ENCODE data around the gene ELP2. TPM values are rescaled to one million over a fixed set of nuclear protein-coding genes. Genes with fewer than 3 reads are reported as not detected.
"Not testable (repeated sequence)": the region's sequence is repeated elsewhere in the genome, so short reads cannot be mapped to it uniquely, and the experiment has no call there.

Gene ELP2
- total RNA-seq, 1 donor: 125 TPM

GRCh38 chr18:36086186-36086585 lies 43.5 kb upstream of the ELP2 start:
- no peak overlapping the region for H3K4me2 ChIP-seq (ENCODE audit: insufficient read depth, low read length)
- DNase-seq (ENCODE audit: insufficient read length, low spot score, missing footprints): no peak
- H3K27ac ChIP-seq (ENCODE audit: low read depth, low read length): no peak overlapping the region
- H2AFZ ChIP-seq (ENCODE audit: low read length): no peak overlapping the region
- TF ChIP-seq, protein P1, sequence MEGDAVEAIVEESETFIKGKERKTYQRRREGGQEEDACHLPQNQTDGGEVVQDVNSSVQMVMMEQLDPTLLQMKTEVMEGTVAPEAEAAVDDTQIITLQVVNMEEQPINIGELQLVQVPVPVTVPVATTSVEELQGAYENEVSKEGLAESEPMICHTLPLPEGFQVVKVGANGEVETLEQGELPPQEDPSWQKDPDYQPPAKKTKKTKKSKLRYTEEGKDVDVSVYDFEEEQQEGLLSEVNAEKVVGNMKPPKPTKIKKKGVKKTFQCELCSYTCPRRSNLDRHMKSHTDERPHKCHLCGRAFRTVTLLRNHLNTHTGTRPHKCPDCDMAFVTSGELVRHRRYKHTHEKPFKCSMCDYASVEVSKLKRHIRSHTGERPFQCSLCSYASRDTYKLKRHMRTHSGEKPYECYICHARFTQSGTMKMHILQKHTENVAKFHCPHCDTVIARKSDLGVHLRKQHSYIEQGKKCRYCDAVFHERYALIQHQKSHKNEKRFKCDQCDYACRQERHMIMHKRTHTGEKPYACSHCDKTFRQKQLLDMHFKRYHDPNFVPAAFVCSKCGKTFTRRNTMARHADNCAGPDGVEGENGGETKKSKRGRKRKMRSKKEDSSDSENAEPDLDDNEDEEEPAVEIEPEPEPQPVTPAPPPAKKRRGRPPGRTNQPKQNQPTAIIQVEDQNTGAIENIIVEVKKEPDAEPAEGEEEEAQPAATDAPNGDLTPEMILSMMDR (IDR thresholded peaks at IDR 0.05; ENCODE audit: extremely low read depth, low read depth, low read length): no peak
- no peaks in the 10 kb centered on the region for H3K9me3 ChIP-seq (ENCODE audit: low read depth, low read length)
- no peaks in the 10 kb centered on the region for H3K4me1 ChIP-seq (ENCODE audit: insufficient read depth, low read length)
- H3K36me3 ChIP-seq (ENCODE audit: insufficient read depth, low read length): no peaks in the 10 kb centered on the region
- no peaks in the 10 kb centered on the region for H4K20me1 ChIP-seq (ENCODE audit: insufficient read depth, low read length)
- no peaks in the 10 kb centered on the region for H3K27me3 ChIP-seq (ENCODE audit: insufficient read depth, low read length)
- no peaks in the 10 kb centered on the region for H3K79me2 ChIP-seq (ENCODE audit: insufficient read depth, low read length)
- H3K4me3 ChIP-seq (ENCODE audit: insufficient read depth, low read length): no peak overlapping the region

DNA sequence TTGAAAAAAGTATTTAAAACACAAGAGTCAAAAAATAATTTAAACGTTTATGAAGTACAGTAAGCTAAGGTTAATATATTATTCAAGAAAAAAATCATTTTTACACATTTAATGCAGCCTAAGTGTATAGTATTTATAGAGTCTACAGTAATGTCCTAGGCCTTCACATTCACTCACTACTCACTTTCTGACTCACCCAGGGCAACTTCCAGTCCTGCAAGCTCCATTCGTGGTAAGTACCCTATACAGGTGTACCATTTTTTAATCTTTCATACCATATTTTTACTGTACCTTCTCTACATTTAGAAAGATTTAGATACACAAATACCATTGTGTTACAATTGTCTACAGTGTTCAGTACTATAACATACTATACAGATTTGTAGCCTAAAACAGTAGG lies 41.4 kb upstream of the ELP2 start:
- Histone ChIP-seq H3K4me1 (ENCODE audit: insufficient read depth, low read length) (no peaks in the 10 kb centered on the region), H3K36me3 (ENCODE audit: insufficient read depth, low read length) (no peaks in the 10 kb centered on the region), H3K27ac (ENCODE audit: low read depth, low read length) (no peak overlapping the region), H3K27me3 (ENCODE audit: insufficient read depth, low read length) (no peaks in the 10 kb centered on the region), H4K20me1 (ENCODE audit: insufficient read depth, low read length) (no peaks in the 10 kb centered on the region), H3K4me3 (ENCODE audit: insufficient read depth, low read length) (no peak overlapping the region), H3K79me2 (ENCODE audit: insufficient read depth, low read length) (no peaks in the 10 kb centered on the region), H3K4me2 (ENCODE audit: insufficient read depth, low read length) (no peak overlapping the region), H3K9me3 (ENCODE audit: low read depth, low read length) (no peaks in the 10 kb centered on the region), H2AFZ (ENCODE audit: low read length) (no peak overlapping the region)
- TF ChIP-seq, protein P1 (IDR thresholded peaks at IDR 0.05; ENCODE audit: extremely low read depth, low read depth, low read length): no peak
- no peak for DNase-seq (ENCODE audit: insufficient read length, low spot score, missing footprints)

DNA sequence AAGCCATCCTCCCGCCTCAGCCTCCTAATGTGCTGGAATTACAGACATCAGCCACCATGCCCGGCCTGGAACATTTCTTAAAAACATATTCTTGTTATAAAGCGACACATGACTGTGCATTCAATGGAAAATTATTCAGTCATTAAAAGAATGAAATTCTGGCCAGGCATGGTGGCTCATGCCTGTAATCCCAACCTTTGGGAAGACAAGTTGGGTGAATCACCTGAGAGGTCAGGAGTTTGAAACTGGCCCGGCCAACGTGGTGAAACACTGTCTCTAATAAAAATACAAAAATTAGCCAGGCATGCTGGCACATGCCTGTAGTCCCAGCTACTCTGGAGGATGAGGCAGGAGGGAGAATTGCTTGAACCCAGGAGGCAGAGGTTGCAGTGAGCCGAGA lies 40.7 kb upstream of the ELP2 start:
- no peaks in the 10 kb centered on the region for H3K36me3 ChIP-seq (ENCODE audit: insufficient read depth, low read length)
- no peak for DNase-seq (ENCODE audit: insufficient read length, low spot score, missing footprints)

GRCh38 chr18:36092116-36092515 lies 37.6 kb upstream of the ELP2 start:
- H4K20me1 ChIP-seq (ENCODE audit: insufficient read depth, low read length); H3K27ac ChIP-seq (ENCODE audit: low read depth, low read length); H3K9me3 ChIP-seq (ENCODE audit: low read depth, low read length); H3K27me3 ChIP-seq (ENCODE audit: insufficient read depth, low read length); H3K36me3 ChIP-seq (ENCODE audit: insufficient read depth, low read length); H3K4me2 ChIP-seq (ENCODE audit: insufficient read depth, low read length); H3K4me1 ChIP-seq (ENCODE audit: insufficient read depth, low read length); DNase-seq (ENCODE audit: insufficient read length, low spot score, missing footprints); H3K4me3 ChIP-seq (ENCODE audit: insufficient read depth, low read length); H3K79me2 ChIP-seq (ENCODE audit: insufficient read depth, low read length): not testable (repeated sequence)
- H2AFZ ChIP-seq (ENCODE audit: low read length): peak overlapping the region; percentile 4

More for the DNA sequence above, 40.7 kb upstream of the ELP2 start:
- no peak overlapping the region for H3K4me3 ChIP-seq (ENCODE audit: insufficient read depth, low read length)
- H3K9me3 ChIP-seq (ENCODE audit: low read depth, low read length): no peaks in the 10 kb centered on the region
- H3K27me3 ChIP-seq (ENCODE audit: insufficient read depth, low read length): no peaks in the 10 kb centered on the region
- H3K79me2 ChIP-seq (ENCODE audit: insufficient read depth, low read length): no peaks in the 10 kb centered on the region
- H4K20me1 ChIP-seq (ENCODE audit: insufficient read depth, low read length): no peaks in the 10 kb centered on the region
- H2AFZ ChIP-seq (ENCODE audit: low read length): no peak overlapping the region
- TF ChIP-seq, protein P1 (IDR thresholded peaks at IDR 0.05; ENCODE audit: extremely low read depth, low read depth, low read length): no peak
- H3K4me2 ChIP-seq (ENCODE audit: insufficient read depth, low read length): no peak overlapping the region
- H3K4me1 ChIP-seq (ENCODE audit: insufficient read depth, low read length): no peaks in the 10 kb centered on the region
- no peak overlapping the region for H3K27ac ChIP-seq (ENCODE audit: low read depth, low read length)

Data from osteoblast (primary cell).